Effector memory CD4-positive, alpha-beta T cell (primary cell): ENCODE measurements around the gene ATXN1L.

Experiments
- DNase-seq, 3 donors: peaks; one replicate each; pipeline ENCODE4 v3.0.0-alpha.2; 2020
- H3K27ac ChIP-seq: 2 replicates; pipeline ENCODE4 v1.7.0; 2013; ENCODE audit warnings: mild to moderate bottlenecking, low read length, moderate library complexity; ENCODE audit not compliant: insufficient read depth, poor library complexity, severe bottlenecking
- H3K27me3 ChIP-seq: replicated peaks from 2 replicates; pipeline ENCODE4 v1.7.0; 2013; ENCODE audit warnings: mild to moderate bottlenecking, low read length; ENCODE audit not compliant: insufficient read depth, control insufficient read depth, poor library complexity, severe bottlenecking
- H3K36me3 ChIP-seq: 2 replicates; pipeline ENCODE4 v1.7.0; 2013; ENCODE audit warnings: mild to moderate bottlenecking, low read length, moderate library complexity; ENCODE audit not compliant: control insufficient read depth, insufficient read depth
- H3K4me1 ChIP-seq: 2 replicates; pipeline ENCODE4 v1.7.0; 2013; ENCODE audit warnings: low read length, mild to moderate bottlenecking; ENCODE audit not compliant: control insufficient read depth, insufficient read depth, poor library complexity, severe bottlenecking
- H3K4me3 ChIP-seq: 2 replicates; pipeline ENCODE4 v1.7.0; 2013; ENCODE audit warnings: low read length, low read depth, mild to moderate bottlenecking; ENCODE audit not compliant: insufficient read depth, poor library complexity, severe bottlenecking
- H3K9me3 ChIP-seq: 2 replicates; pipeline ENCODE4 v1.7.0; 2013; ENCODE audit warnings: mild to moderate bottlenecking, low read length, moderate library complexity; ENCODE audit not compliant: control insufficient read depth

Gene ATXN1L

GRCh38 chr16:71867939-71868338, 22.2 kb downstream of the ATXN1L start:
- no peak for DNase-seq
- Histone ChIP-seq H3K27me3 (no peaks in the 10 kb centered on the region), H3K27ac (no peak overlapping the region), H3K9me3 (no peaks in the 10 kb centered on the region), H3K4me1 (no peaks in the 10 kb centered on the region), H3K36me3 (peaks cover 34% of the 10 kb centered on the region), H3K4me3 (no peak overlapping the region)

GRCh38 chr16:71869089-71869488, 23.3 kb downstream of the ATXN1L start:
- H3K4me3 ChIP-seq = no peak overlapping the region
- H3K27me3 ChIP-seq = no peaks in the 10 kb centered on the region
- no peak overlapping the region for H3K27ac ChIP-seq
- no peaks in the 10 kb centered on the region for H3K9me3 ChIP-seq
- H3K4me1 ChIP-seq = no peaks in the 10 kb centered on the region
- no peak for DNase-seq
- H3K36me3 ChIP-seq = peaks cover 25% of the 10 kb centered on the region

- no peak overlapping the region for H3K27ac ChIP-seq
- H3K4me1 ChIP-seq = no peaks in the 10 kb centered on the region
- peaks cover 13% of the 10 kb centered on the region for H3K36me3 ChIP-seq
- H3K27me3 ChIP-seq = no peaks in the 10 kb centered on the region
- H3K4me3 ChIP-seq = no peak overlapping the region
- no peaks in the 10 kb centered on the region for H3K9me3 ChIP-seq
- DNase-seq = no peak
Observed at GRCh38 chr16:71870818-71871217, 25.0 kb downstream of the ATXN1L start.

- no peaks in the 10 kb centered on the region for H3K9me3 ChIP-seq
Observed at GRCh38 chr16:71873199-71873598, 27.4 kb downstream of the ATXN1L start.

GRCh38 chr16:71878911-71879310, 33.1 kb downstream of the ATXN1L start:
- no peak overlapping the region for H3K4me3 ChIP-seq
- H3K4me1 ChIP-seq = peaks cover 22% of the 10 kb centered on the region

More at GRCh38 chr16:71873199-71873598, 27.4 kb downstream of the ATXN1L start:
- DNase-seq = no peak
- Histone ChIP-seq H3K4me3 (no peak overlapping the region), H3K36me3 (peaks cover 10% of the 10 kb centered on the region), H3K27me3 (no peaks in the 10 kb centered on the region), H3K27ac (no peak overlapping the region), H3K4me1 (no peaks in the 10 kb centered on the region)

GRCh38 chr16:71880176-71880575, 34.4 kb downstream of the ATXN1L start:
- Histone ChIP-seq H3K36me3 (peaks cover 15% of the 10 kb centered on the region), H3K27ac (no peak overlapping the region), H3K4me1 (peaks cover 22% of the 10 kb centered on the region), H3K4me3 (no peak overlapping the region), H3K9me3 (no peaks in the 10 kb centered on the region), H3K27me3 (no peaks in the 10 kb centered on the region)
- no peak for DNase-seq

More at GRCh38 chr16:71878911-71879310, 33.1 kb downstream of the ATXN1L start:
- no peaks in the 10 kb centered on the region for H3K9me3 ChIP-seq
- peaks cover 15% of the 10 kb centered on the region for H3K36me3 ChIP-seq
- no peaks in the 10 kb centered on the region for H3K27me3 ChIP-seq
- H3K27ac ChIP-seq = no peak overlapping the region
- DNase-seq = no peak

- Histone ChIP-seq H3K4me3 (peak overlapping the region; percentile 87), H3K4me1 (peaks cover 22% of the 10 kb centered on the region), H3K36me3 (peaks cover 5% of the 10 kb centered on the region), H3K9me3 (no peaks in the 10 kb centered on the region), H3K27ac (peak overlapping the region; percentile 91), H3K27me3 (no peaks in the 10 kb centered on the region)
- peak; percentile 55 to 73 (median 58) for DNase-seq
Observed at GRCh38 chr16:71882505-71883167, 36.9 kb downstream of the ATXN1L start.

- peaks cover 4% of the 10 kb centered on the region for H3K36me3 ChIP-seq
- peak overlapping the region; percentile 91 for H3K27ac ChIP-seq
- H3K9me3 ChIP-seq = no peaks in the 10 kb centered on the region
- DNase-seq = peak; percentile 43 to 45 (median 44)
- H3K4me3 ChIP-seq = peak overlapping the region; percentile 87
- H3K4me1 ChIP-seq = peaks cover 22% of the 10 kb centered on the region
- H3K27me3 ChIP-seq = no peaks in the 10 kb centered on the region
Observed at GRCh38 chr16:71883168-71883848, 37.5 kb downstream of the ATXN1L start.

GRCh38 chr16:71883849-71884638, 38.3 kb downstream of the ATXN1L start, which contains the start of gene ZNF821:
ZNF821 (minus strand) TSS chr16:71884182; CDS start chr16:71879946, 4,236 bp downstream.
- Histone ChIP-seq H3K27ac (peak within 1 kb of the TSS; percentile 91), H3K4me1 (peaks cover 22% of the 10 kb centered on the region), H3K36me3 (no peaks in the 10 kb centered on the region), H3K27me3 (no peaks in the 10 kb centered on the region), H3K9me3 (no peaks in the 10 kb centered on the region), H3K4me3 (peak within 1 kb of the TSS; percentile 87)
- peak; percentile 73 to 86 (median 77) for DNase-seq
